Right renal cortex interstitium (tissue), 3 donors: ENCODE results near the gene SLC7A6OS. TPM values are rescaled to one million over a fixed set of nuclear protein-coding genes. Genes with fewer than 3 reads are reported as not detected.

Experiments
- DNase-seq, 3 donors: peaks; one replicate each; pipeline ENCODE4 v3.0.0-alpha.2; 2013; ENCODE audit warnings: low read depth in 3 of 3, low spot score in 2 of 3
- polyA plus RNA-seq, 3 donors: library from polyadenylated mRNA; unstranded; fragments of 120-200 nt; gene quantifications; one replicate each; pipeline ENCODE4 v1.2.1, GENCODE V29; 2013; ENCODE audit not compliant: insufficient read length in 3 of 3

The SLC7A6OS gene
- polyA plus RNA-seq, 3 donors: 21.1 to 23.9 (median 21.4) TPM

DNA sequence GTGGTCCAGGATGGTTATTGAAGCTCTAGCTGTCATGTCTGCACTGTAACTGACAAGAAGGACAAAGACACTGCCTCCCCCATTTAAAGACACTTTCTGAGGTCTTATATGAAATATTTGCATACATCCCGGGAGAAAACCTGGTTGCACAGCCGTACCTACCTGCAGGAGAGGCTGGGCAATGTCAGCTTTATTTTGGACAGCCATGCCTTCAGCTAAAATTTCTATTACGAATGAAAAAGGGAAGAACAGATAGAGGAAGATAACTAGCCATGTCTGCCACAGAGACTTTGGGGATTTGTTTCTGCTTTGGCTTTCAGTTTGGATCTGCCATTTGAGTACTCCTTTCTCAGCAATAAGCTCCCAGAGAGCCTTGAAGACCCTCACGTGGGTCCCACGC, 27.4 kb downstream of the SLC7A6OS start:
- no peak for DNase-seq

DNA sequence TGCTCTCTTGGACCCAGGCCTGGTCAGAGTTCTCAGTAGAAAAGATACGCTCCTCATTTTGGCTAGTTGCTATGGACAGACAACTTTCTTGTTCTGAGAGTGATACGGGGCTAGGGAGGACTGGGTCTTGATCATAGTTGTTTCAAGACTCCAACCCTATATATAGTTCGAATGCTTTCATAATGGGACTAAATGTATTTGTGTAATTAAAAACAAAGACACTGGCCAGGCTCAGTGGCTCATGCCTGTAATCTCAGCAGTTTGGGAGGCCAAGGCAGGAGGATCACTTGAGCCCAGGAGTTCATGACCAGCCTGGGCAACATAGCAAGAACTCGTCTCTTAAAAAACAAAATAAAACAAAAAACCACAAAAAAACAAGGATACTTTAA, 28.7 kb downstream of the SLC7A6OS start:
- no peak for DNase-seq

- no peak for DNase-seq
These were observed 29.2 kb downstream of the SLC7A6OS start for GRCh38 chr16:68281368-68282063.

DNA sequence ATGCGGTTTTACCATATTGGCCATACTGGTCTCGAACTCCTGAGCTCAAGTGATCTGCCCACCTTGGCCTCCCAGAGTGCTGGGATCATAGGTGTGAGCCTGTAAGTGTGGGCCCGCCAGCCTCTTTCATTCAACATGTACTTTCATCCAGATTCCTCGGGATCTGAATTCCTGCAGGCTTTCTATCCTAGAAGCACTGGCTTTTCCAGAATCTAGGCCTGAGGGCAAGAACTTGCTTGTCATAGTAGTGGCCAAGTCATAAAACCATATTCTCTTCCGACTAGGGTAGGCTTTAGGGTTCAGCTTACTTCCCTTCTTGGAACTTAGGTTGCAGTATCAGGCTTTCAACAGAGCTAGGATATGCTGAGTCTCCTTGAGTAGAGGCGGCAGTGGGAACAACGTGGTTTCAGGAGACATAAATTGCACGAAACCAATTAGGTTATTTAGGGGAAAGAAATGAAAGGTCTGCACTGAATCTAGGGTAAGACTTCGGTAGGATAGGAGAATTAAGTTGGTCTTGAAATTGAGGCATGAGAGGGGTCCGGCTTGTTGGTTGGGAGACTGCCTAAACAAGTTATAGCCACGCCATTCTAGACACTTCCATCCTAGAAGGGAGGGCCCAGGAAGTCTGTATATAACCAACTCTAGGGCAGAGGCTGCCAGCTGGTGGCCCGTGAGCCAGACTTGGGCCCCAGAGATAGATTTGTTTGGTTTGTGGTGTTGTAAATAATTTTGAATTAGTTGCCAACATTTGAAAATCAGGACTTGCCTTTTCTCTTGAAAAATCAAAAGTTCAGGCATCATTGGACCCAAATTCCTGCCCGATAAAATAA, 30.8 kb downstream of the SLC7A6OS start:
- no peak for DNase-seq

DNA sequence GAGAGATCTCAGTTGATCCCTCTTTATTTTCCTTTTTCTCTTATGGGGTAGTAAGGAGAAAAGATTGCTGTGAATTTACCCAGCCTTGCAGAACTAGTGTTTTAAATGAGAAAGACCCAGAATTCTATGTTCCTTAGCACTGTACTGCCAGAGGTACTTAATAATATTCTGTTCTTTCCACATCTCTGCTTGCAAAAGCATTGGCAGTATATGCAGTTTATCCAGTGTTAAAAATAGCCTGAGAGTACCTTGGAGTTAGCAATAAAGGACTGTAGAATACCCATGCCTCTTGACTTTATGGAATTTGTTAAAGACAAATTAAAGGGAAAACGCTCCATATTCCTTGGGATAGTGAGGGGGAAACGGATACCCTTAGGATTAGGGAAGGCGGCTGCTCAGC, 34.5 kb downstream of the SLC7A6OS start:
- no peak for DNase-seq

DNA sequence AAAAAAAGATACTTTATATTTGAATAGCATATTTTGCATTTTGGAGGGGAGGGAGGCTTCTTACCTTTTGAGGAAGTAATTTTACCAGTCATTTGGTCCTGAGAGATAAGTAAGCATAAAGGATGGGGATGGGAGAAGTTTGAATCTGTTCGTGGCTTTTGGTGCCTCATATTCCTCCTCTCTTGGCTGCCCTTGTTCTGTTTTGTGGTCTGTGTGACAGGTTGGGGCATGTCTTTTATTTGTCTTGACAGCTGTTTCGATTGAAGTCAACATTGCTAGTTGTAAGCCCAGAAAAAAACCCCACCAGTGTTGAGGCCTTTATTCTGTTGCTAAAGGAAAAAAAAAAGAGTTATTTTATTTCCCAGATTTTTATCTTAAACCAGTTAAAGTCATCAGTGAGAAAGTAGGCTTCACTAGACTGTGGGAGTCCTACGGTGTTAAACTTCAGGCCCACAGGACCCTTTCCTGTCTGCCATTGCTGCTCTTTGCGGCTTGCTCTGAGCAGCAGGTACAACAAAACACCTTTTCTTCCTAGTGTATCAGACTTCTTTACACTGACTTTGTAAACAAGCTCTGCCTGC, 35.0 kb downstream of the SLC7A6OS start:
- no peak for DNase-seq

GRCh38 chr16:68274441-68274840, 36.3 kb downstream of the SLC7A6OS start:
- DNase-seq: no peak

DNA sequence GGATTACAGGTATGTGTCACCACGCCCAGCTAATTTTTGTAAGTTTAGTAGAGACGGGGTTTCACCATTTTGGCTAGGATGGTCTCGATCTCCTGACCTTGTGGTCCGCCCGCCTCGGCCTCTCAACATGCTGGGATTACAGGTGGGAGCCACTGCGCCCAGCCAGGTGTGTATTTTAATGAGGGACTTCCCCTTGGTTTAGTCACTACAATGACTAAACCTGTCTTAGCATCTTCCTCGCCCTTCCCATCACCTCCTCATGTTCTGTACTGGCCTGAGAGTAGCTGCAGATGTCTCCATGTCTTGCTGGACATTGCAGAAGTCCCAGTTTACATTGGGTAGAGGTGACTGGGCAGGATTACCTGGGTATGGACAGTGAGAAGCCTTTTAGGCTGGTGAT, 36.9 kb downstream of the SLC7A6OS start:
- no peak for DNase-seq

DNA sequence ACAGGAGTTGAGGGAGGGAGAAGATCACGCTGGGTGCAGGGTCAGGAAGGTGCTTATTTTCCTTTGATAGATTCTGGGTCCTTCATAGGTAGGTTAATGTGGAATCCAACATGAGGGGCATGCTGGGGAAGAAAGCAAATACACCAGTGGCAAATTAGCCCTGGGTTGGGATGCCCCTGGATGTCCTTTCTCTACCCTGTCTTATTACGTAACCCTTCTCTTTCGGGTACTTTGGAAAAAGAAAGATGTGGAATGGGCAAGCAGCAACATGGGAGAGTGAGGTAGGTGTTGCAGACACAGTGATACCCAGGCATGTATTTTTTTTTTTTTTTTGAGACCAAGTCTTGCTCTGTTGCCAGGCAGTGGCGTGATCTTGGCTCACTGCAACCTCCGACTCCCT, 37.3 kb downstream of the SLC7A6OS start:
- DNase-seq: no peak

GRCh38 chr16:68272507-68273209, 38.1 kb downstream of the SLC7A6OS start:
- DNase-seq: no peak

DNA sequence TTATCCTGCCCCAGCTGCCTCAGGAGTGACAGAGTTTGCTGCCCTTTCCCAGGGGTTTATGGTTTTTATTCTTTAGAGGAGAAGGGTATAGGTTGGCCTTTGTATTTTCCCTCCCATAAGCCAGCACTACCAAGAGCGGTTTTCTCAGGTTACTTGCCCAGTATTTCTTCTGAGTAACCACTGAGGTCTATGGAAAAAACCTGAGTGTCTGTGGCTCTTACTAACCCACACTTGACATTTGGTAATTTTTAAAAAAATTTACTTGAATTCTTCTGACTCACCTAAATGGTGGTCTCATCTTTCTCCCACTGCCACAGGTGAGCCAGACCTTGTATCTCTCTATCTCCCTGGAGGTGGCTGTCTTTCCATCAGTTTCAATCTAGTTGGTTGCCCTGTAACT, 40.4 kb downstream of the SLC7A6OS start:
- DNase-seq: no peak

- no peak for DNase-seq
These were observed 41.0 kb downstream of the SLC7A6OS start for GRCh38 chr16:68269793-68270192.

DNA sequence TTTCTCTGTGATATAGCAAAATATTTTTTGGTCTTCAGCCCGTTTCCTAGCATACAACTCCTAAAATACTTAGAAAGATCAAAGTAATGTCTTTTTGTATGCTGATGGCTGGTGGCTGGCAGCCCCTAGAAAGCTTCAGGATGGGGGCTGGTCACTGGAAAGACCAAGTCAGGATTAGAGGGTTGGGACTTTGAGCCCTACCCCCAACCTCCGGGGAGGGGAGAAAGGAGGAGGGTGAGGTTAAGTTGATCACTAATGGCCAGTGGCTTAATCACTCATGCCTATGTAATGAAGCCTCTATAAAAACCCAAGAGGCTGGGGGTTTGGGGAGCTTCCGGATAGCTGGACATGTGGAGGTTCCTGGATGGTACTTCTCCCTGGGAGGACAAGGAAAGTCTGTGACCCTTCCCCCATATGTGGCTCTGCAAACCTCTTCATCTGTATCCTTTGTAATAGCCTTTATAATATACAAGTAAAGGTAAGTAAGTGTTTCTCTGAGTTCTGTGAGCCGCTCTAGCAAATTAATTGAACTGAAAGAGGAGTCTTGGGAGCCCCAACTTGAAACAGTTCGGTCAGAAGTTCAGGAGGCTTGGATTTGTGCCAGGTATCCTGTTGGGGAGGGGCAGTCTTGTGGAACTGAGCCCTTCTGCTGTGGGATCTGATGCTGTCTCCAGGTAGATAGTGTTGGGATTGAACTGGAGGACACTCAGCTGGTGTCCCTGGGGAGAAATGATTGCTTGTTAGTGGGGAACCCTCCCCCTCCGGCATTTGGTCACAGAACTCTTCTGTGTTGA, 42.9 kb downstream of the SLC7A6OS start:
- DNase-seq: no peak

DNA sequence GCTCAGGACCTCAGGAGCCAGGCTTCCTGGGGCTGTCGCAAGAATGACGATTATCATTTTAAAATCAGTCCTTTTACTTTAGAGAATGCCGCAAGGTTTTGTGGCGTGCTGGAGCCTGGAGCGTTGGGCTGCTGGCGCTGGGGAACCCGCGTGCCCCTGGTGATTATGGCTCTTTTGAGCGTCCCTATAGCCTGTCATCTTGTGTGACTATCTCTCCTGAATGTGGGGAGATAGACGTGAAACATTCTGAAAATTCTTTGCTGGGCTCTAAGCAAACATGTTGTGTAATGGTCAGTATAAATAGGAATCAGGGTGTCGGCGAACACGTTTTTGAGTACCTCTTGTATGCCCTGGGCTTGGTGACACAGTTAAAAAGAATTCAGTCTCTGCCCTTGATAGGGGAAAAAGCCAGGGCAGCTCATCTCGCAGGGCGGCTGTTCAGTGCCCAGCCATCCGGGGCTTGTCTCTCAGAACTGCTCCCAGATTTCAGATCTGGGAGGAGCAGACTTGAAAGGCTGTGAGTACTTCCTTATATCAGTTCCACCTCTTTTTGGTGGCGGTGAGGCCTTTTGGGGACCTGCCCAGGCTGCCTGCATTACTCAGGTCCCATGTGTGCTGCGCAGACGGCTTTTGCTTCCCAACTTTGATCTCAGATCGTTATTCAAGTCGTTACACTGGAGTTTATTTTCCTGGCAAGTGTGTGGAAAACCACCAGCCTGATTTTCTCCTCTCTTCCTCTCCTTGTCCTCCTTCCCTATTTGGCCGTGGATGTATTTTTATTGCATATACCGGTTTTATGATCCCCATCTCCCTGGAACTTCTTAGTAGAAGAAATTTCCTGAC, 45.4 kb downstream of the SLC7A6OS start:
- DNase-seq: no peak

- DNase-seq: no peak
These were observed 46.3 kb downstream of the SLC7A6OS start, which contains the start of gene SLC7A6 for GRCh38 chr16:68264128-68265077. SLC7A6 (plus strand) TSS chr16:68264526; CDS start chr16:68274727, 10,201 bp downstream.

GRCh38 chr16:68263559-68264127, 47.1 kb downstream of the SLC7A6OS start:
- no peak for DNase-seq

- no peak for DNase-seq
These were observed 51.5 kb downstream of the SLC7A6OS start for GRCh38 chr16:68259007-68259825.
